HepG2 (cell line): ENCODE results near the gene PLPP7. TPM values are rescaled to one million over a fixed set of nuclear protein-coding genes. Genes with fewer than 3 reads are reported as not detected.

Experiments
- ATAC-seq: fragments of 200-7000 bp; cut with Tn5 transposase; 3 replicates; pipeline ENCODE4 v1.9.1; 2020; ENCODE audit warnings: mild to moderate bottlenecking, moderate library complexity
- BruUV-seq: library from RNA; stranded (reverse); fragments of 400-500 nt; replicated peaks from 2 replicates; lab custom pipeline; 2021; lab: Mats Ljungman, UMichigan
- CTCF ChIA-PET: fragments of 300-600 bp; formaldehyde crosslinking; extraction: SDS; loops from one replicate; lab custom pipeline; 2021; ENCODE audit warnings: low total read pairs, inconsistent platforms, low intra/inter-chr PET ratio; lab: Yijun Ruan, JAX
- POLR2A ChIA-PET: fragments of 350-600 bp; sonication (Branson Sonifier 250); formaldehyde crosslinking; loops from one replicate; lab custom pipeline; 2020; ENCODE audit warnings: antibody characterized with exemption, inconsistent platforms; lab: Yijun Ruan, JAX
- DNase-seq: peaks from one replicate; pipeline ENCODE4 v3.0.0-alpha.2; 2015; ENCODE audit warnings: low spot score
- FAIRE-seq: peaks from 3 replicates; lab custom pipeline; 2011; peaks lifted over from hg19 to GRCh38; lab: Jason Lieb, UNC
- H2AFZ ChIP-seq: one replicate; pipeline ENCODE4 v1.6.1; 2011; ENCODE audit warnings: low read length, inconsistent platforms
- H3K27ac ChIP-seq: fragments of 300-600 bp; 3 replicates; pipeline ENCODE4 v1.8.0; 2011; ENCODE audit warnings: mixed run types, mild to moderate bottlenecking, mixed read lengths, low read length, inconsistent platforms; ENCODE audit not compliant: insufficient read depth; ENCODE audit errors: extremely low read length
- H3K27me3 ChIP-seq, 2 experiments: fragments of 200-600 bp in 1 of 2; 2 replicates in 1 of 2; 3 replicates in 1 of 2; pipeline versions ENCODE4 v1.6.0 to v1.8.0; 2011; ENCODE audit warnings: low read length in 2 of 2, mild to moderate bottlenecking in 2 of 2, moderate library complexity in 2 of 2, inconsistent platforms in 1 of 2; ENCODE audit not compliant: insufficient read depth in 2 of 2, control insufficient read depth in 1 of 2
- H3K36me3 ChIP-seq, 2 experiments: fragments of 200-600 bp in 1 of 2; replicated peaks in 1 of 2; 2 replicates in 1 of 2; 3 replicates in 1 of 2; pipeline versions ENCODE4 v1.5.1 to v1.8.0; 2011; ENCODE audit warnings: low read length in 2 of 2, inconsistent platforms in 1 of 2; ENCODE audit not compliant: insufficient read depth in 2 of 2, control insufficient read depth in 1 of 2
- H3K4me1 ChIP-seq: 2 replicates; pipeline ENCODE4 v1.5.1; 2012; ENCODE audit warnings: low read length, inconsistent platforms; ENCODE audit not compliant: insufficient read depth
- H3K4me2 ChIP-seq: 2 replicates; pipeline ENCODE4 v1.6.0; 2011; ENCODE audit warnings: low read depth, low read length, inconsistent platforms
- H3K4me3 ChIP-seq, 3 experiments: fragments of 200-600 bp in 1 of 3; sonication (generic), shearing (Covaris generic) in 1 of 3; replicated peaks in 1 of 3; 2 replicates each; pipeline ENCODE4 v1.5.1; 2011 to 2016; ENCODE audit warnings: low read length in 3 of 3, inconsistent platforms in 2 of 3, low read depth in 2 of 3, mild to moderate bottlenecking in 2 of 3, control low read depth in 1 of 3, mixed read lengths in 1 of 3; ENCODE audit not compliant: insufficient read depth in 1 of 3
- H3K79me2 ChIP-seq: one replicate; pipeline ENCODE4 v1.6.1; 2011; ENCODE audit warnings: low read length, inconsistent platforms; ENCODE audit not compliant: insufficient read depth
- H3K9ac ChIP-seq: 2 replicates; pipeline ENCODE4 v1.6.0; 2011; ENCODE audit warnings: mild to moderate bottlenecking, low read depth, low read length, inconsistent platforms; ENCODE audit not compliant: insufficient read depth
- H3K9me3 ChIP-seq: 2 replicates; pipeline ENCODE4 v1.5.1; 2012; ENCODE audit warnings: mild to moderate bottlenecking, low read length
- H4K20me1 ChIP-seq: 2 replicates; pipeline ENCODE4 v1.6.0; 2011; ENCODE audit warnings: inconsistent platforms, mild to moderate bottlenecking, low read length, moderate library complexity; ENCODE audit not compliant: insufficient read depth
- BCL6 ChIP-seq: IDR thresholded peaks from 2 replicates; pipeline ENCODE4 v1.6.1; 2016; ENCODE audit warnings: missing genetic modification reagents, missing compliant biosample characterization
- BHLHE40 ChIP-seq: IDR thresholded peaks from 2 replicates; pipeline ENCODE4 v1.6.1; 2011; ENCODE audit warnings: low read length, improper control_type of control experiment
- FOSL2 ChIP-seq: sonication (generic); formaldehyde crosslinking; IDR thresholded peaks from 2 replicates; pipeline ENCODE4 v1.4.0; 2020; ENCODE audit warnings: missing genetic modification reagents
- HHEX ChIP-seq: IDR thresholded peaks from 2 replicates; pipeline ENCODE4 v1.6.1; 2016; ENCODE audit warnings: control low read depth
- HOXA3 ChIP-seq: sonication (generic); formaldehyde crosslinking; IDR thresholded peaks from 2 replicates; pipeline ENCODE4 v1.5.0; 2020; ENCODE audit warnings: missing genetic modification reagents
- IRF1 ChIP-seq: sonication (generic); formaldehyde crosslinking; IDR thresholded peaks from 2 replicates; pipeline ENCODE4 v1.4.0; 2020; ENCODE audit warnings: low read depth, mild to moderate bottlenecking, missing genetic modification reagents
- JUND ChIP-seq: sonication (generic); formaldehyde crosslinking; IDR thresholded peaks from 2 replicates; pipeline ENCODE4 v1.8.0; 2022; ENCODE audit warnings: mild to moderate bottlenecking, missing genetic modification reagents
- MAX ChIP-seq: IDR thresholded peaks from 2 replicates; pipeline ENCODE4 v1.6.1; 2012; ENCODE audit warnings: inconsistent platforms
- MTA1 ChIP-seq: sonication (generic); formaldehyde crosslinking; IDR thresholded peaks from 2 replicates; pipeline ENCODE4 v1.4.0; 2020; ENCODE audit warnings: missing genetic modification reagents, mild to moderate bottlenecking, borderline replicate concordance
- MYPOP ChIP-seq: sonication (generic); formaldehyde crosslinking; IDR thresholded peaks from 2 replicates; pipeline ENCODE4 v1.8.1; 2023; ENCODE audit warnings: mild to moderate bottlenecking, moderate library complexity, missing genetic modification reagents
- SOX5 ChIP-seq: IDR thresholded peaks from 2 replicates; pipeline ENCODE4 v1.6.1; 2016; ENCODE audit warnings: borderline replicate concordance
- THAP11 ChIP-seq: IDR thresholded peaks from 2 replicates; pipeline ENCODE4 v1.6.1; 2016; ENCODE audit warnings: missing biosample characterization, missing genetic modification reagents
- ZBTB26 ChIP-seq: IDR thresholded peaks from 2 replicates; pipeline ENCODE4 v1.6.1; 2016; ENCODE audit warnings: missing compliant biosample characterization, missing genetic modification reagents, borderline replicate concordance
- ZFAT ChIP-seq: sonication (generic); formaldehyde crosslinking; conservative IDR thresholded peaks from 2 replicates; pipeline ENCODE4 v1.8.1; 2023; ENCODE audit warnings: missing genetic modification reagents, inconsistent platforms
- ZFP36L1 ChIP-seq: sonication (generic); formaldehyde crosslinking; IDR thresholded peaks from 2 replicates; pipeline ENCODE4 v1.8.0; 2022; ENCODE audit warnings: mild to moderate bottlenecking, missing genetic modification reagents, moderate library complexity
- ZHX1 ChIP-seq: sonication (generic); formaldehyde crosslinking; IDR thresholded peaks from 2 replicates; pipeline ENCODE4 v1.8.1; 2022; ENCODE audit warnings: low read depth, mild to moderate bottlenecking, missing genetic modification reagents
- ZNF460 ChIP-seq: sonication (generic); formaldehyde crosslinking; IDR thresholded peaks from 2 replicates; pipeline ENCODE4 v1.5.1; 2020; ENCODE audit warnings: missing genetic modification reagents, mild to moderate bottlenecking, borderline replicate concordance
- ZNF790 ChIP-seq: sonication (generic); formaldehyde crosslinking; IDR thresholded peaks from 2 replicates; pipeline ENCODE4 v1.8.0; 2022; ENCODE audit warnings: missing genetic modification reagents, mild to moderate bottlenecking, borderline replicate concordance
- ZSCAN20 ChIP-seq: sonication (generic); formaldehyde crosslinking; IDR thresholded peaks from 2 replicates; pipeline ENCODE4 v1.4.0; 2020; ENCODE audit warnings: missing genetic modification reagents, mild to moderate bottlenecking, borderline replicate concordance
- WGBS: methylation state at CpG from one replicate; pipeline ENCODE4 v1.1.6; 2017; ENCODE audit warnings: low lambda C conversion rate; 5-methylcytosine and 5-hydroxymethylcytosine counted together
- in situ Hi-C: cut with HindIII; loops from 2 replicates; pipeline ENCODE4 v1.10.0; 2017; ENCODE audit warnings: low pct_unique_long_range_greater_than_20kb; ENCODE audit not compliant: extremely low pct_ligation_motif_present
- intact Hi-C: fragments of 100-400 bp; cut with micrococcal nuclease; formaldehyde crosslinking; loops from one replicate; pipeline ENCODE4 v1.10.0; 2022; ENCODE audit not compliant: unreplicated experiment
- polyA plus RNA-seq, 8 experiments: library from polyadenylated mRNA; depleted of rRNA in 3 of 8; stranded (reverse) in 7 of 8; unstranded in 1 of 8; fragments of >200 nt; fragmentation: Illumina TruSeq in 4 of 8; extraction: Trizol in 4 of 8; gene quantifications; 2 replicates each; pipeline versions ENCODE4 v1.2.1 to v1.2.3, GENCODE V29; 2011 to 2016; ENCODE audit warnings: low read depth in 4 of 8, missing spikeins in 1 of 8, mixed read lengths in 1 of 8; ENCODE audit not compliant: insufficient read depth in 1 of 8
- total RNA-seq, 5 experiments: library from RNA; depleted of rRNA; stranded (reverse); fragments of >200 nt; fragmentation: Illumina TruSeq; extraction: Trizol; gene quantifications; 2 replicates each; pipeline ENCODE4 v1.2.3, GENCODE V29; 2016; ENCODE audit warnings: low read depth in 1 of 5

Gene PLPP7
- total and polyA plus RNA-seq, 2 of the 13 experiments (the other 11 are each of a cell fraction or from before 2014, with no cell fraction given): 0.33 to 1.2 TPM

- 8% methylated on average over 19 of the region's 19 CpGs for whole genome bisulfite sequencing
- ATAC-seq (peak; percentile 59), DNase-seq (peak; percentile 54), FAIRE-seq (no peak)
- H3K4me3 ChIP-seq: no peak overlapping the region
- no peaks in the 10 kb centered on the region for H3K79me2 ChIP-seq
- intact Hi-C loops: no loop called here
- in situ Hi-C loops: no loop called here
- peaks cover 7 to 54% of the 10 kb centered on the region in 2 experiments; a peak in 4 of 5 replicates for H3K27me3 ChIP-seq
- ChIA-PET POLR2A (no interaction called here), CTCF (no interaction called here)
- no peaks in the 10 kb centered on the region for H3K36me3 ChIP-seq
- H3K4me1 ChIP-seq: peaks cover 13% of the 10 kb centered on the region
- BruUV-seq: no TSS peak
- no peak overlapping the region for H3K27ac ChIP-seq
- no peak overlapping the region; the same call in 1 of the 2 replicates for H3K4me2 ChIP-seq
- no peaks in the 10 kb centered on the region for H4K20me1 ChIP-seq
- no peak overlapping the region for H3K9ac ChIP-seq
- no peak overlapping the region for H2AFZ ChIP-seq
- no peaks in the 10 kb centered on the region for H3K9me3 ChIP-seq
- 0 out of 2 replicates have a peak, but pooled peaks have one; percentile 20 for TF ChIP-seq JUND
- TF ChIP-seq MAX: peak; percentile 36; the same call in 1 of the 2 replicates
- TF ChIP-seq THAP11 (CRISPR knock-in tag): peak; percentile 21; the same call in 1 of the 2 replicates
- TF ChIP-seq ZFAT (CRISPR knock-in tag): no peak
- no peak for TF ChIP-seq ZFP36L1 (CRISPR knock-in tag)
- no peak for TF ChIP-seq MTA1 (CRISPR knock-in tag)
- no peak for TF ChIP-seq ZBTB26 (CRISPR knock-in tag)
- TF ChIP-seq IRF1 (CRISPR knock-in tag): no peak
- 0 out of 2 replicates have a peak, but pooled peaks have one; percentile 19 for TF ChIP-seq BCL6 (CRISPR knock-in tag)
- peak; percentile 96 for TF ChIP-seq BHLHE40
- TF ChIP-seq MYPOP (CRISPR knock-in tag): peak; percentile 38; the same call in 1 of the 2 replicates
- TF ChIP-seq ZNF460 (CRISPR knock-in tag): no peak
- no peak for TF ChIP-seq ZHX1 (CRISPR knock-in tag)
- TF ChIP-seq HHEX: peak; percentile 55; the same call in 1 of the 2 replicates
- 0 out of 2 replicates have a peak, but pooled peaks have one; percentile 24 for TF ChIP-seq HOXA3 (CRISPR knock-in tag)
- peak; percentile 48; the same call in 1 of the 2 replicates for TF ChIP-seq SOX5 (CRISPR knock-in tag)
- no peak for TF ChIP-seq ZSCAN20 (CRISPR knock-in tag)
- TF ChIP-seq ZNF790 (CRISPR knock-in tag): no peak
- peak; percentile 96 for TF ChIP-seq FOSL2 (CRISPR knock-in tag)
These were observed 15.3 kb downstream of the PLPP7 start for GRCh38 chr9:131304676-131305355.
